ENCODE data around the gene CLASP1. TPM values are rescaled to one million over a fixed set of nuclear protein-coding genes. Genes with fewer than 3 reads are reported as not detected.

Gene CLASP1
- total and polyA plus RNA-seq, 2 of the 8 experiments (the other 6 are each of a cell fraction or from before 2014, with no cell fraction given), result 7.3 to 53.9 TPM

DNA sequence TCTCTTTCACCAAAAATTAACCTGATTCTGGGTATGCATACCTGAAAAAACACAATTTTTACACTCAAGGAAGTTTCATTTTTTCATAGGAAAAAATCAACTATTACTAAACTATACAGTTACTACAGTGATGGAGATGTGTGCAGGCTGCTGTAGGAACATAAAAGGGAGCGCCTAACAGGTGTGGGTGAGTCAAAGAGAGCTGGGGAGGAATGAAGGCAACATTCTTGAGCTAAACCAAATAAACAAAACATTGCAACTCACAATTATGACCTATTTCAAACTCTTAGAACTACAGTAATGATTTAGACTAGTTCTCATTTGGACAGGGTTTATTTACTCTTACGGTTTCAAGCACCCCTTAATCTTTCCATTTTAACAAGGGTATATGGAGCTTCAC is 13.4 kb upstream of the CLASP1 start (continued):
- TF ChIP-seq RNF2 (IDR thresholded peaks at IDR 0.05; ENCODE audit: borderline replicate concordance, low read depth, low read length, missing control alignments, poor library complexity, severe bottlenecking) (no peak), NRF1 (IDR thresholded peaks at IDR 0.05; ENCODE audit: low read depth, low read length) (no peak), TAF7 (optimal IDR thresholded peaks at IDR 0.05; ENCODE audit: borderline replicate concordance, low read depth, low read length) (no peak), BRCA1 (IDR thresholded peaks at IDR 0.05; ENCODE audit: low read depth, low read length) (no peak), RXRA (IDR thresholded peaks at IDR 0.05; ENCODE audit: insufficient read depth, low read depth, low read length) (no peak), SIRT6 (IDR thresholded peaks at IDR 0.05; ENCODE audit: low read length) (no peak)

All from H1 (cell line).